ENCODE measurements around the gene FOXG1. TPM values are rescaled to one million over a fixed set of nuclear protein-coding genes. Genes with fewer than 3 reads are reported as not detected.

The FOXG1 gene
- polyA plus RNA-seq, 1 donor from 2014 or later = 53.5 TPM

GRCh38 chr14:28813810-28814209 lies 47.2 kb downstream of the FOXG1 start:
- Histone ChIP-seq H3K27ac (ENCODE audit: low read length) (no peak overlapping the region), H3K4me2 (ENCODE audit: low read length) (no peak overlapping the region), H3K4me3 (ENCODE audit: low read length) (no peak overlapping the region), H4K20me1 (ENCODE audit: insufficient read depth) (no peaks in the 10 kb centered on the region), H3K36me3 (ENCODE audit: insufficient read depth, low read length) (no peaks in the 10 kb centered on the region), H3K9me3 (ENCODE audit: low read length) (no peaks in the 10 kb centered on the region), H3K9ac (ENCODE audit: low read length) (no peak overlapping the region), H3K79me2 (replicated peaks; ENCODE audit: insufficient read depth, low read length) (no peaks in the 10 kb centered on the region), H3K9me2 (ENCODE audit: insufficient read depth, low read length) (no peaks in the 10 kb centered on the region), H3F3A (ENCODE audit: insufficient read depth, low read length, poor library complexity, severe bottlenecking) (no peaks in the 10 kb centered on the region), H2AFZ (ENCODE audit: low read depth, low read length) (no peak overlapping the region), H3K27me3 (ENCODE audit: insufficient read depth, low read depth, low read length) (no peaks in the 10 kb centered on the region)
- TF ChIP-seq RAD21 (conservative IDR thresholded peaks at IDR 0.05) (no peak), SMC3 (conservative IDR thresholded peaks at IDR 0.05; ENCODE audit: poor library complexity) (no peak), TAF1 (IDR thresholded peaks at IDR 0.05; ENCODE audit: low read depth) (no peak), EZH2 (IDR thresholded peaks at IDR 0.05; ENCODE audit: borderline replicate concordance, insufficient read depth, low read length, poor library complexity, severe bottlenecking) (no peak), EP300 (conservative IDR thresholded peaks at IDR 0.05; ENCODE audit: poor library complexity, severe bottlenecking) (no peak), POLR2AphosphoS5 (IDR thresholded peaks at IDR 0.05) (no peak), CTCF (IDR thresholded peaks at IDR 0.05; ENCODE audit: poor library complexity, severe bottlenecking) (no peak), MXI1 (conservative IDR thresholded peaks at IDR 0.05; ENCODE audit: poor library complexity, severe bottlenecking) (no peak), REST (IDR thresholded peaks at IDR 0.05; ENCODE audit: borderline replicate concordance) (no peak)

Measured in neural cell (in vitro differentiated cells).